ENCODE data around the gene FYTTD1.

FYTTD1 gene

DNA sequence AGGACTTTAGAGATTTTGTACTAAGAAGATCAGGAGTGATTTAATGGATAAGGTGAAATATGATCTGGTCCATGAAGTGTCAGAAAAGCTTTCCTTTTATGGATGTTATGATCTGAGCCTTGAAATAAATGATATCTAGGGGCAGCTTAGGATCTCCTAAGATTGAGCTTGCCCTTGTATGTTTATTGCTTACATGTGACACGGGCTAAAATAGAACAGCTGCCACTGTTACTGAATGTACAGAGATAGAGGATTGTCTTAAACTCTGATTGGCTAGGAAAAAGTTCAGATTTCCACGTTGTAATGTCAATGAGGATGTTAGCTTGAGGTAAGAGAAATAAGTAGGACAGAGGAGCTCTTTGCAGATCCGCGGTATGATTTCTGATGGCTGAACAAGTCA, 8.8 kb downstream of the FYTTD1 start:
- Histone ChIP-seq H3K4me1 (ENCODE audit: control insufficient read depth, low read depth, low read length) (no peaks in the 10 kb centered on the region), H3K36me3 (ENCODE audit: control insufficient read depth, low read depth, low read length) (no peaks in the 10 kb centered on the region)

DNA sequence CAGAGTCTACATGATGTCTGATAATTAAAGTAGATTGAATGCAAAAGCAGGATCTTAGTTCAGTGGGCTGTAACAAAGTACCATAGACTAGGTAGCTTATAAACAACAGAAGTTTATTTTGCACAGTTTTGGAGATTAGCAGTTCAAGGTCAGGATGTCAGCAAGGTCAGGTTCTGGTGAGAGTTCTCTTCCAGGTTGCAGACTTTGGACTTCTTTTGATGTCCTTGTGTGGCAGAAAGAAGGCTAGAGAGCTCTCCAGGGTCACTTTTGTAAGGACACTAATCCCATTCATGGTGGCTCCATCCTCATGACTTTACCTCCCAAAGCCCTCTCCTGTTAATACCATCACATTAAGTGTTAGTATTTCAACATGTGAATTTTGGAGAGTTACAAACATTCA, 12.1 kb downstream of the FYTTD1 start:
- Histone ChIP-seq H3K36me3 (ENCODE audit: control insufficient read depth, low read depth, low read length) (no peaks in the 10 kb centered on the region), H3K4me1 (ENCODE audit: control insufficient read depth, low read depth, low read length) (no peaks in the 10 kb centered on the region), H3K27me3 (ENCODE audit: control insufficient read depth, insufficient read depth, low read length) (no peaks in the 10 kb centered on the region), H3K27ac (ENCODE audit: low read length) (no peak overlapping the region), H3K4me3 (ENCODE audit: low read length) (no peak overlapping the region), H3K9ac (ENCODE audit: low read length) (no peak overlapping the region), H3K9me3 (ENCODE audit: control insufficient read depth, low read depth, low read length) (no peaks in the 10 kb centered on the region)

More for the DNA sequence above, 8.8 kb downstream of the FYTTD1 start:
- Histone ChIP-seq H3K9me3 (ENCODE audit: control insufficient read depth, low read depth, low read length) (no peaks in the 10 kb centered on the region), H3K27ac (ENCODE audit: low read length) (no peak overlapping the region), H3K9ac (ENCODE audit: low read length) (no peak overlapping the region), H3K27me3 (ENCODE audit: control insufficient read depth, insufficient read depth, low read length) (no peaks in the 10 kb centered on the region), H3K4me3 (ENCODE audit: low read length) (no peak overlapping the region)

GRCh38 chr3:197775317-197775716, 25.6 kb downstream of the FYTTD1 start:
- H3K4me3 ChIP-seq (ENCODE audit: low read length), result no peak overlapping the region
- H3K27me3 ChIP-seq (ENCODE audit: control insufficient read depth, insufficient read depth, low read length), result no peaks in the 10 kb centered on the region
- H3K36me3 ChIP-seq (ENCODE audit: control insufficient read depth, low read depth, low read length), result peaks cover 19% of the 10 kb centered on the region
- no peak overlapping the region for H3K27ac ChIP-seq (ENCODE audit: low read length)
- no peaks in the 10 kb centered on the region for H3K4me1 ChIP-seq (ENCODE audit: control insufficient read depth, low read depth, low read length)
- H3K9me3 ChIP-seq (ENCODE audit: control insufficient read depth, low read depth, low read length), result no peaks in the 10 kb centered on the region
- no peak overlapping the region for H3K9ac ChIP-seq (ENCODE audit: low read length)

DNA sequence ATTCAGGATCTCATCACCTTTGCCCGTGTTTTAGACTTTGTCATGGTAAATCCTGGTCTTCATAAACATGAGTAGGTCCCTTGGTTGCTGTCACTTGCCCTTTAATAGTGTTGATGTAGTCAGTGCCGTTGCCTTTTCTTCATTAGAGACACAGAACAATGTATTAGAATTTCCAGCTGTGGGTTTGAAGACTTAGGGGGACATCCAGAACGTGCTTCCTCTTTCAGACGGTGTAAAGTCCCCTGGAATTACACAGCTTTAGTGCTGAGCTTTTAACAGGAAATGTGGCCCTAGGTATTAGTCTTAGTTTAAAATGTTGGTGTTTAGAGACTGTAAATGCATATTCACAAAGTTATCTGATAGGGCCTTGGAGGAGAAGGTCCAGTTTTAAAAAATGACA, 32.5 kb downstream of the FYTTD1 start:
- Histone ChIP-seq H3K27ac (ENCODE audit: low read length) (no peak overlapping the region), H3K27me3 (ENCODE audit: control insufficient read depth, insufficient read depth, low read length) (no peaks in the 10 kb centered on the region), H3K4me1 (ENCODE audit: control insufficient read depth, low read depth, low read length) (no peaks in the 10 kb centered on the region), H3K9ac (ENCODE audit: low read length) (no peak overlapping the region), H3K4me3 (ENCODE audit: low read length) (no peak overlapping the region), H3K9me3 (ENCODE audit: control insufficient read depth, low read depth, low read length) (no peaks in the 10 kb centered on the region), H3K36me3 (ENCODE audit: control insufficient read depth, low read depth, low read length) (peaks cover 15% of the 10 kb centered on the region)

DNA sequence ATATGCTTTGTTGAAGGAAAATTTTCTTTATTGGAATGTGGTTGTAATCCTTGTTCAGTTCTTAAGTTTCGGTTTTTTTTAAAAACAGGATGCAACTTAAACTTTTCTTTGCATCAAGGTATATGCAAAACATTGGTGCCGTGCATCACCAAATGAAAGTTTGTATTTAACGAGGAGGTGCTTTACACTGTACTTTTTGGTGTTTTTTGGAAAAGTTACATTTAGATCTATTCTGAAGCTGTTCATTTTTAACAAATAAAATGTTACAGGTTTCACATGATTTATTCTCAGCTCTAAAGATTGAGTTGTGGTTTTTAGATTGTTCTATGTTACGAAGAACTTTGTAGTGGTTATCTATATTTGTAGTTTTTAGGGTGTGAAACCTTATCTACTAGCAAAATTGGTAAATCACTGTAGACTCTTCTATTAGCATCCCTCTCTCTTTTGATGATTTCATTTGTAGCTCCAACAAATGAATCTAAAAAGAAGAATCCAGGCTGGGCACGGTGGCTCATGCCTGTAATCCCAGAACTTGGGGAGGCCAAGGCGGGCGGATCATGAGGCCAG, 34.4 kb downstream of the FYTTD1 start:
- Histone ChIP-seq H3K4me3 (ENCODE audit: low read length) (no peak overlapping the region), H3K4me1 (ENCODE audit: control insufficient read depth, low read depth, low read length) (no peaks in the 10 kb centered on the region), H3K27me3 (ENCODE audit: control insufficient read depth, insufficient read depth, low read length) (no peaks in the 10 kb centered on the region), H3K36me3 (ENCODE audit: control insufficient read depth, low read depth, low read length) (peaks cover 9% of the 10 kb centered on the region), H3K9me3 (ENCODE audit: control insufficient read depth, low read depth, low read length) (no peaks in the 10 kb centered on the region), H3K27ac (ENCODE audit: low read length) (no peak overlapping the region), H3K9ac (ENCODE audit: low read length) (no peak overlapping the region)

DNA sequence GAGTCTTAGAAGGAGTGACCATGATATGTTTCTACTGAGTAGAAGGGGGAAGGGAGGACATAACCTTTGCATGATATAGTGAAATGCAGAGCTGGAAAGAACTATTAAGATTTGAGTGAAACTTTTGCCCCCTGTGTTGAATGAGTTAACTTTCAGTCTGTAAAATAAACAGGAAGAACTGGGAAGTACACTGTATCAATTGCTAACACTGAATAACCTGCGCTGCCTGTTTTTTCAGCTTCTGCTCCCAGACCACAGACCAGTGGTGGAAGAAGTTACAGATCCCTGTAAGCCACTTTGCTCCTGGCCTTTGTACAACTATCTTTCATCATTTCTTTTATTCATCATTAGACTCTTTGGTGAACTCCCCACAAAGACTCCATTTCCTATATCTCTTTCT, 37.7 kb downstream of the FYTTD1 start:
- no peak overlapping the region for H3K9ac ChIP-seq (ENCODE audit: low read length)
- no peaks in the 10 kb centered on the region for H3K36me3 ChIP-seq (ENCODE audit: control insufficient read depth, low read depth, low read length)
- H3K27ac ChIP-seq (ENCODE audit: low read length), result no peak overlapping the region
- no peaks in the 10 kb centered on the region for H3K9me3 ChIP-seq (ENCODE audit: control insufficient read depth, low read depth, low read length)
- no peaks in the 10 kb centered on the region for H3K4me1 ChIP-seq (ENCODE audit: control insufficient read depth, low read depth, low read length)
- H3K4me3 ChIP-seq (ENCODE audit: low read length), result no peak overlapping the region
- peaks cover 10% of the 10 kb centered on the region for H3K27me3 ChIP-seq (ENCODE audit: control insufficient read depth, insufficient read depth, low read length)

GRCh38 chr3:197789309-197789708, 39.6 kb downstream of the FYTTD1 start:
- Histone ChIP-seq H3K27me3 (ENCODE audit: control insufficient read depth, insufficient read depth, low read length) (peaks cover 10% of the 10 kb centered on the region), H3K9me3 (ENCODE audit: control insufficient read depth, low read depth, low read length) (no peaks in the 10 kb centered on the region), H3K4me1 (ENCODE audit: control insufficient read depth, low read depth, low read length) (no peaks in the 10 kb centered on the region), H3K4me3 (ENCODE audit: low read length) (no peak overlapping the region), H3K27ac (ENCODE audit: low read length) (no peak overlapping the region), H3K9ac (ENCODE audit: low read length) (no peak overlapping the region), H3K36me3 (ENCODE audit: control insufficient read depth, low read depth, low read length) (no peaks in the 10 kb centered on the region)

DNA sequence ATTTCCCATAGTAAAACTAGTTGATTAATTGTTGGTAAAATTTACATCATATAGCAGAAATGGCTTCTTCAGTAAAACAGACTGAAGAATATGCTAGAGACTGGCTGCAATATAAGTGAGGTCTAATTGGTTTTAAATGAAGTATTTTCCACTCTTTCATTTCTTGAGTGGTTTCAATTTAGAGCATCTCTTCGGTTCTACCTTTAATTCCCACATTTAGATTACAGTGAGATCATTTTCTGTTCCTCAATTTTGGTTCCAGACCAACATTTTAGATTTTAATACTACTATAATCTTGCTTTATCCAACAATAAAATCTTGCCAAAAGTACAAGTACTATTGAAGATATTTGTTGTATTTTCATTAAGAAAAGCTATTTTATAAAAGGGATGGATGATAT, 40.4 kb downstream of the FYTTD1 start:
- H3K36me3 ChIP-seq (ENCODE audit: control insufficient read depth, low read depth, low read length), result no peaks in the 10 kb centered on the region
- H3K9me3 ChIP-seq (ENCODE audit: control insufficient read depth, low read depth, low read length), result no peaks in the 10 kb centered on the region
- H3K27me3 ChIP-seq (ENCODE audit: control insufficient read depth, insufficient read depth, low read length), result peaks cover 10% of the 10 kb centered on the region
- H3K4me3 ChIP-seq (ENCODE audit: low read length), result peak overlapping the region; percentile 86
- no peak overlapping the region for H3K27ac ChIP-seq (ENCODE audit: low read length)
- no peaks in the 10 kb centered on the region for H3K4me1 ChIP-seq (ENCODE audit: control insufficient read depth, low read depth, low read length)
- H3K9ac ChIP-seq (ENCODE audit: low read length), result peak overlapping the region; percentile 89

GRCh38 chr3:197791113-197791891, 41.6 kb downstream of the FYTTD1 start, which contains the start of gene LRCH3:
TSS of gene LRCH3 (plus strand) at chr3:197791254. CDS start at chr3:197791279, 25 bp downstream.
- H3K9ac ChIP-seq (ENCODE audit: low read length), result peak within 1 kb of the TSS; percentile 89
- H3K4me3 ChIP-seq (ENCODE audit: low read length), result peak within 1 kb of the TSS; percentile 86
- peaks cover 10% of the 10 kb centered on the region for H3K27me3 ChIP-seq (ENCODE audit: control insufficient read depth, insufficient read depth, low read length)
- no peaks in the 10 kb centered on the region for H3K36me3 ChIP-seq (ENCODE audit: control insufficient read depth, low read depth, low read length)
- H3K9me3 ChIP-seq (ENCODE audit: control insufficient read depth, low read depth, low read length), result no peaks in the 10 kb centered on the region
- no peak within 1 kb of the TSS for H3K27ac ChIP-seq (ENCODE audit: low read length)
- no peaks in the 10 kb centered on the region for H3K4me1 ChIP-seq (ENCODE audit: control insufficient read depth, low read depth, low read length)

GRCh38 chr3:197791892-197792647, 42.4 kb downstream of the FYTTD1 start:
- no peaks in the 10 kb centered on the region for H3K36me3 ChIP-seq (ENCODE audit: control insufficient read depth, low read depth, low read length)
- H3K9me3 ChIP-seq (ENCODE audit: control insufficient read depth, low read depth, low read length), result no peaks in the 10 kb centered on the region
- H3K4me3 ChIP-seq (ENCODE audit: low read length), result peak overlapping the region; percentile 86
- H3K9ac ChIP-seq (ENCODE audit: low read length), result peak overlapping the region; percentile 89
- peaks cover 10% of the 10 kb centered on the region for H3K27me3 ChIP-seq (ENCODE audit: control insufficient read depth, insufficient read depth, low read length)
- no peaks in the 10 kb centered on the region for H3K4me1 ChIP-seq (ENCODE audit: control insufficient read depth, low read depth, low read length)
- no peak overlapping the region for H3K27ac ChIP-seq (ENCODE audit: low read length)

GRCh38 chr3:197793247-197793646, 43.6 kb downstream of the FYTTD1 start:
- H3K27me3 ChIP-seq (ENCODE audit: control insufficient read depth, insufficient read depth, low read length), result peaks cover 10% of the 10 kb centered on the region
- no peaks in the 10 kb centered on the region for H3K9me3 ChIP-seq (ENCODE audit: control insufficient read depth, low read depth, low read length)
- no peak overlapping the region for H3K4me3 ChIP-seq (ENCODE audit: low read length)
- H3K9ac ChIP-seq (ENCODE audit: low read length), result no peak overlapping the region
- H3K27ac ChIP-seq (ENCODE audit: low read length), result no peak overlapping the region
- no peaks in the 10 kb centered on the region for H3K36me3 ChIP-seq (ENCODE audit: control insufficient read depth, low read depth, low read length)
- H3K4me1 ChIP-seq (ENCODE audit: control insufficient read depth, low read depth, low read length), result no peaks in the 10 kb centered on the region
